ENCODE measurements around the gene HMGN4.

HMGN4 gene

DNA sequence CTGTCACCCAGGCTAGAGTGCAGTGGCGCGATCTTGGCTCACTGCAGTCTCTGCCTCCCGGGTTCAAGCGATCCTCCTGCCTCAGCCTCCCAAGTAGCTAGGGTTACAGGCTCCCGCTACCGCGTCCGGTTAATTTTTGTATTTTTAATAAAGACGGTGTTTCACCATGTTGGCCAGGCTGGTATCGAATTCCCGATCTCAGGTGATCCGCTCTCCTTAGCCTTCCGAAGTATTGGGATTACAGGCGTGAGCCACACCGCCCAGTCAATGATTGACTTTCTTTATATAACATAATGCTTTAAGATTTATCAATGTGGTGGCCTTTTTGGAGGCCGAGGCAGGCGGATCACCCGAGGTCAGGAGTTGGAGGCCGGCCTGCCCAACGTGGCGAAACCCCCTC lies 50.8 kb downstream of the HMGN4 start:
- no peak for DNase-seq

GRCh38 chr6:26592649-26593048 lies 54.5 kb downstream of the HMGN4 start:
- DNase-seq, result no peak

GRCh38 chr6:26593278-26594130 lies 55.3 kb downstream of the HMGN4 start:
- no peak for DNase-seq

DNA sequence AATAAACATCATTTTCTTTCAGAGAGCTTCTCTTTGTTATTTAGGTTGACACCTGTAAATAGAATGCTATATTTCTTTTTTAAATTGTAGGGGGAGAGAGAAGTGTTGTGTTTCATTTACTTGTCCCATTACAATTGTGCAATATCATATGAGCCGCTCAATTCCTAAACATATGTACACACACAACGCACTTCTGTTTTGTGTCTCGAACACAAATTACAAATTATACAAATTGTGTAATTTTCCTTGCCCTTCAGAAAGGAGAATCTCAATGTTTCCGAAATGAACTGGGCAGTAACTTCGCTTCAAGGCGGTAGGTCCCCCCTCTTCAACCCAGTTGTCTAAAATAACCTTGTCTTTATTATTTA lies 55.9 kb downstream of the HMGN4 start:
- no peak for DNase-seq

GRCh38 chr6:26594730-26595632 lies 56.8 kb downstream of the HMGN4 start:
- DNase-seq, result peak; percentile 23

GRCh38 chr6:26595669-26596269 lies 57.6 kb downstream of the HMGN4 start:
- DNase-seq, result peak; percentile 90
